Measurements from ENCODE around the gene STRN4.
A peak's percentile ranks its signal among the peaks of the same experiment; 100 is the strongest.
"Not testable (repeated sequence)": the region's sequence is repeated elsewhere in the genome, so short reads cannot be mapped to it uniquely, and the experiment has no call there.

Gene STRN4

GRCh38 chr19:46773018-46773399 lies 26.8 kb upstream of the STRN4 start:
- DNase-seq (ENCODE audit: low read depth) = no peak

GRCh38 chr19:46772170-46773017 lies 26.1 kb upstream of the STRN4 start:
- DNase-seq (ENCODE audit: low read depth) = no peak

GRCh38 chr19:46768746-46769145 lies 22.5 kb upstream of the STRN4 start:
- DNase-seq (ENCODE audit: low read depth) = not testable (repeated sequence)

GRCh38 chr19:46766569-46767317 lies 20.5 kb upstream of the STRN4 start:
- DNase-seq (ENCODE audit: low read depth) = no peak

- DNase-seq (ENCODE audit: low read depth) = no peak
These were observed 18.6 kb upstream of the STRN4 start for GRCh38 chr19:46764817-46765291.

GRCh38 chr19:46762245-46762890 lies 16.1 kb upstream of the STRN4 start:
- DNase-seq (ENCODE audit: low read depth) = no peak

GRCh38 chr19:46761418-46761831 lies 15.2 kb upstream of the STRN4 start:
- DNase-seq (ENCODE audit: low read depth) = no peak

- DNase-seq (ENCODE audit: low read depth) = not testable (repeated sequence)
These were observed 14.6 kb upstream of the STRN4 start for GRCh38 chr19:46760897-46761296.

GRCh38 chr19:46760363-46760762 lies 14.1 kb upstream of the STRN4 start:
- DNase-seq (ENCODE audit: low read depth) = no peak

- DNase-seq (ENCODE audit: low read depth) = no peak
These were observed 13.6 kb upstream of the STRN4 start for GRCh38 chr19:46759817-46760333.

GRCh38 chr19:46759206-46759605 lies 13.0 kb upstream of the STRN4 start:
- DNase-seq (ENCODE audit: low read depth) = no peak

- no peak for DNase-seq (ENCODE audit: low read depth)
These were observed 10.3 kb upstream of the STRN4 start for GRCh38 chr19:46756544-46756888.

GRCh38 chr19:46755853-46756543 lies 9.7 kb upstream of the STRN4 start:
- no peak for DNase-seq (ENCODE audit: low read depth)

GRCh38 chr19:46755077-46755852 lies 9.0 kb upstream of the STRN4 start:
- DNase-seq (ENCODE audit: low read depth) = no peak

GRCh38 chr19:46753420-46754155 lies 7.3 kb upstream of the STRN4 start:
- DNase-seq (ENCODE audit: low read depth) = peak; percentile 44

- DNase-seq (ENCODE audit: low read depth) = peak; percentile 62
These were observed 2.3 kb upstream of the STRN4 start for GRCh38 chr19:46748325-46749109.

- DNase-seq (ENCODE audit: low read depth) = no peak
These were observed 549 bp downstream of the STRN4 start, which contains the start of gene FKRP for GRCh38 chr19:46745521-46746280. FKRP (plus strand) TSS chr19:46746057; CDS start chr19:46755451, 9,394 bp downstream.

- no peak for DNase-seq (ENCODE audit: low read depth)
These were observed 1.2 kb downstream of the STRN4 start for GRCh38 chr19:46745030-46745429.

Measured in activated T-cell treated with anti-CD3 and anti-CD28 coated beads for 24 hours (primary cell).